ENCODE results near the gene NATD1.

NATD1 gene
- total RNA-seq, result 13.5 to 15.5 reads per million in 2 donors

- DNase-seq, result peak; percentile 71
These were observed at the start of gene NATD1 for GRCh38 chr17:21252796-21253645. TSS of gene NATD1 (minus strand) at chr17:21253410. CDS start at chr17:21253264, 146 bp downstream.

- no peak for DNase-seq
These were observed 48.7 kb upstream of the NATD1 start for GRCh38 chr17:21301593-21302550.

- no peak for DNase-seq
These were observed 47.7 kb upstream of the NATD1 start for GRCh38 chr17:21300601-21301571.

GRCh38 chr17:21299981-21300600 lies 46.9 kb upstream of the NATD1 start:
- no peak for DNase-seq

GRCh38 chr17:21298983-21299519 lies 45.8 kb upstream of the NATD1 start:
- no peak for DNase-seq

GRCh38 chr17:21298056-21298982 lies 45.1 kb upstream of the NATD1 start:
- no peak for DNase-seq

- no peak for DNase-seq
These were observed 44.4 kb upstream of the NATD1 start for GRCh38 chr17:21297597-21297996.

GRCh38 chr17:21297026-21297520 lies 43.9 kb upstream of the NATD1 start:
- no peak for DNase-seq

GRCh38 chr17:21296097-21297025 lies 43.2 kb upstream of the NATD1 start:
- no peak for DNase-seq

GRCh38 chr17:21295036-21295952 lies 42.1 kb upstream of the NATD1 start:
- no peak for DNase-seq

GRCh38 chr17:21294321-21295035 lies 41.3 kb upstream of the NATD1 start:
- DNase-seq, result no peak

- DNase-seq, result no peak
These were observed 40.6 kb upstream of the NATD1 start for GRCh38 chr17:21293831-21294210.

GRCh38 chr17:21292867-21293830 lies 39.9 kb upstream of the NATD1 start:
- DNase-seq, result no peak

GRCh38 chr17:21291862-21292261 lies 38.7 kb upstream of the NATD1 start:
- DNase-seq, result no peak

GRCh38 chr17:21291357-21291756 lies 38.1 kb upstream of the NATD1 start:
- DNase-seq, result no peak
